ENCODE measurements around the gene GPR183.
"Not testable (repeated sequence)": the region's sequence is repeated elsewhere in the genome, so short reads cannot be mapped to it uniquely, and the experiment has no call there.

Gene GPR183

DNA sequence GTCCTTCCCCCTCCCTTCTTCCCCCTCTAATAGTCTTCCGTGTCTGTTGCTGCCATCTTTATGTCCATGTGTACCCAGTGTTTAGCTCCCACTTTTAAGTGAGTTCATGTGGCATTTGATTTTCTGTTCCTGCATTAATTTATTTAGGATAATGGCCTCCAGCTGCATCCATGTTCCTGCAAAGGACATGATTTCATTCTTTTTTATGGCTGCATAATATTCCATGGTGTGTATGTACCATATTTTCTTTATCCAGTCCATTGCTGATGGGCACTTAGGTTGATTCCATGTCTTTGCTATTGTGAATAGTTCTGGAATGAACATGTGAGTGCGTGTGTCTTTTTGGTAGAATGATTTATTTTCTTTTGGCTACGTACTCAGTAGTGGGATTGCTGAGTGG lies 58.0 kb downstream of the GPR183 start:
- not testable (repeated sequence) for DNase-seq (ENCODE audit: low spot score)

DNA sequence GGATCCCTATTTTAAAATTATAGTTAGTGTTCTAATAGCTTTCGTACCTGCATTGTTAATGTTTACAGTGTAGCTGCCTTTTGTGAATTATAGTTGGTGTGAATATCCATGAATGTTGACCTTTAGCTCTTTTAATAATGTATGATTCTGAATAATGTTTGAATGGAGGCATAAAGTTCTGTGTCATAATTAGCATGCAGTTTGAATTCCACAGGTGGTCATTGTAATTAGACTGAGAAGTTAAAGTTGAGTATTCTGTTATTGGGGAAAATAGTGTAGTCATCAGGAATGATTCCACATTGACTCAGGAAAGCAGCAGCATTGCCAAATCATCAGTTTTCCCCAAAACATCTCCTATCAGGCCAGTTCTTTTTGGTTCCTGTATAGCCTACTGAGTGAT lies 61.1 kb downstream of the GPR183 start:
- no peak for DNase-seq (ENCODE audit: low spot score)

Small RNA genes lying within 50 kb of the gene (small RNA-seq; reads per million reads assigned to genes)
- gene MIR623: 0 reads per million in 2 experiments
